ENCODE measurements around the gene POMGNT1.

DNA sequence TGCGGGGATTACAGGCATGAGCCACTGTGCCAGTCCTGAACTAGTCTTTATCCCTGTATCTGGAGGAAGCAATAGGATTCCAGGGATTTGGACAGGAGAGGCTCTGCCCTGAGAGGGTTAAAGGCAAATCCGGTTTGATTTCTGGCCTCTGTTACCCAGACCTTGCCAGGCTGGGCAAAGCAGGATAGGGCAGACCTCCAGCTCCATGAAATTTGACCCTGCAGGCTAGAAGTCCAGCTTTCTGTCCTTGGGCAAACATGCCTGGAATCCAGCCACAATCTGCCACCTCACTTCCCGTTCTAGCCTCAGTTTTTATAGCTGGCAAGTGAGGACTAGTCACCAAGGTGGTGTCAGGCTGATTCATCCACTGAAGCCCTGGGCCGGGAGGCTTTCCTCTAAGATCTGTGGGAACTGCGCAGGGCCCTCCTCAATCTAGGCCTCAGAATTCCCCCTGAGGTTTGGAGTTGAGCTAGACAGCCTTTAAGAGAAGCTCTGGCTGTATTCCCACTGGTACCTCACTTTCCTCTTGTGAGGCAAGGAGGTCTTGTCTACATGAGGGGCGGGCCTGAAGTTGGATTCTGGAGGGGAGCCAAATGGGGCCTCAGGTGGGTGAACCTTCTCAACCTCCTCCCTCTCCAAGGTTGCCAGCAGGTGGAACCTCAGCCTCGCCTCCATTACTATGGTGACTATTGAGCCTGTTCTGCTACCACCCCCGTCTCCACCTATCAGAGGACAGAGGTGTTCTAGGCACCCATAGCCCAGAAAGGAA, 15.0 kb downstream of the POMGNT1 start:
- TF ChIP-seq BRF2 (CRISPR knock-in tag; IDR thresholded peaks at IDR 0.05) (0 out of 2 replicates have a peak, but pooled peaks have one; percentile 37), TAF1 (CRISPR knock-in tag; IDR thresholded peaks at IDR 0.05) (no peak), TP53 (CRISPR knock-in tag; conservative IDR thresholded peaks at IDR 0.05) (peak; percentile 80; the same call in 1 of the 2 replicates)
- TF ChIP-seq, protein P1, sequence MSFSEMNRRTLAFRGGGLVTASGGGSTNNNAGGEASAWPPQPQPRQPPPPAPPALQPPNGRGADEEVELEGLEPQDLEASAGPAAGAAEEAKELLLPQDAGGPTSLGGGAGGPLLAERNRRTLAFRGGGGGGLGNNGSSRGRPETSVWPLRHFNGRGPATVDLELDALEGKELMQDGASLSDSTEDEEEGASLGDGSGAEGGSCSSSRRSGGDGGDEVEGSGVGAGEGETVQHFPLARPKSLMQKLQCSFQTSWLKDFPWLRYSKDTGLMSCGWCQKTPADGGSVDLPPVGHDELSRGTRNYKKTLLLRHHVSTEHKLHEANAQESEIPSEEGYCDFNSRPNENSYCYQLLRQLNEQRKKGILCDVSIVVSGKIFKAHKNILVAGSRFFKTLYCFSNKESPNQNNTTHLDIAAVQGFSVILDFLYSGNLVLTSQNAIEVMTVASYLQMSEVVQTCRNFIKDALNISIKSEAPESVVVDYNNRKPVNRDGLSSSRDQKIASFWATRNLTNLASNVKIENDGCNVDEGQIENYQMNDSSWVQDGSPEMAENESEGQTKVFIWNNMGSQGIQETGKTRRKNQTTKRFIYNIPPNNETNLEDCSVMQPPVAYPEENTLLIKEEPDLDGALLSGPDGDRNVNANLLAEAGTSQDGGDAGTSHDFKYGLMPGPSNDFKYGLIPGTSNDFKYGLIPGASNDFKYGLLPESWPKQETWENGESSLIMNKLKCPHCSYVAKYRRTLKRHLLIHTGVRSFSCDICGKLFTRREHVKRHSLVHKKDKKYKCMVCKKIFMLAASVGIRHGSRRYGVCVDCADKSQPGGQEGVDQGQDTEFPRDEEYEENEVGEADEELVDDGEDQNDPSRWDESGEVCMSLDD (CRISPR knock-in tag; IDR thresholded peaks at IDR 0.05; ENCODE audit: borderline replicate concordance) = no peak

Data from HepG2 (cell line).